GM10847 (cell line): ENCODE data around the gene CAPN5.

Experiments
- POLR2A ChIP-seq: IDR thresholded peaks from 2 replicates; pipeline ENCODE4 v1.6.1; 2011; ENCODE audit not compliant: insufficient read length; ENCODE audit errors: extremely low read depth

Gene CAPN5

DNA sequence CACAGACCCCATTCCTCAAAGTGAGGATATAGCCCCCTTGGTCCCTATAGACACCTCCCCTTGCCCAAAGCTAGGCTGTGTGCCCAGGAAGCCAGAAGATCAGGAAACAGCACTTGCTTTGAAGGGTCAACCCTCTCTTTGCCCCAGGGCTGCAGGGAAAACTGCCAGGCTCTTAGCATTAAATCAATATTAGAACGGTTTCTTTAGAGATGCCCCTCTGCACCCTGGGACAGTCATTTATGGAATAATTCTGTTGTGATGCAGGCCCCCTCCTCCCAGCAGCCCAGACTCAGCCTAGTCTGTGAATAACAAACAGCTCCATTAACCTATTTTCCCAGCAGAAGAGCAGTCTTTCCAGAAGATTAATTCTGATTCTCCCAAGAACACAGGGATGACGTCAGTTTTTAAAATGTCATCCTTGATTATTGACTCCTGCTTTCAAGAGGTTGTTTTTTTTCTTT is 11.6 kb upstream of the CAPN5 start:
- no peak for TF ChIP-seq POLR2A

DNA sequence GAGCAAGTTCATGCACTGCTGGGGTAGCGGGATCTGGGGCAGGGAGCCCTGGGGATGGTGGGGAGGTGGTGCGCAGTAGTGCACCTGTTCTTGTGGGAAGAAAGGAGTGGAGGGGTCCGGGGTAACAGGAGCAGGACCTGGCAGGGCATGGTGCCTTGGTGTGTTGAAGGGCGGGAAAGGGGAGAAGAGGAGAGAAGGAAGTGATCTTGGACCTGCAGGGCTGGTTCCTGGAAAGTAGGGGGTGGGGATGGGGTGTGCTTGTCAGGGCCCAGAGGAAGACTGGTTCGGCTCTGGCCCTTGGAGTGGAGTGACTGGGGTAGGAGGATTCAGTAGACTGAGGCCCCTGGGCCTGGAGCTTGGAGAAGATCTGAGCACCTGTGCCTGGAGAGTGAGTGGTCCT is 10.9 kb upstream of the CAPN5 start:
- TF ChIP-seq POLR2A, result no peak

DNA sequence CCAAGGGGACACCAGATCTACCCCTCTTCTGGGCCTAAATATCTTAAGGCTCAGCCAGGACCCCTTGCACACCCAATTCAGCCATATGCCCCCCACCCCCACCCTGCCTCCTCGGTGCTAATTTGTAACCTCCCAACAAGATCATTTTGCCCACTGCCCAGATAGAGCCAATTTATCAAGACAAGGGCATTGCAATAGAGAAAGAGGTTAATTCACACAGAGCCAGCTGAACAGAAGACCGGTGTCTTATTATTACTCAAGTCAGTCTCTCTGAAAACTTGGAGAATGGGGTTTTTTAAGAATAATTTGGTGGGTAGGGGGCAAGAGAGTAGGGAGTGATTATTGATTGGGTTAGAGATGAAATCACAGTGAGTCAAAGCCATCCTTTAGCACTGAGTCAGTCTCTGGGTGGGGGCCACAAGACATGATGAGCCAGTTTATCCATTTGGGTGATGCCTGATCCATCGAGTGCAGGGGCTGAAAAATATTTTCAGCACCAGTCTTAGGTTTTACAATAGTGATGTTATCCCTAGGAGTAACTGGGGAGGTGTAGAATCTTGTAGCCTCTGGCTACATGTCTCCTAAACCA is 9.9 kb upstream of the CAPN5 start:
- TF ChIP-seq POLR2A, result no peak

DNA sequence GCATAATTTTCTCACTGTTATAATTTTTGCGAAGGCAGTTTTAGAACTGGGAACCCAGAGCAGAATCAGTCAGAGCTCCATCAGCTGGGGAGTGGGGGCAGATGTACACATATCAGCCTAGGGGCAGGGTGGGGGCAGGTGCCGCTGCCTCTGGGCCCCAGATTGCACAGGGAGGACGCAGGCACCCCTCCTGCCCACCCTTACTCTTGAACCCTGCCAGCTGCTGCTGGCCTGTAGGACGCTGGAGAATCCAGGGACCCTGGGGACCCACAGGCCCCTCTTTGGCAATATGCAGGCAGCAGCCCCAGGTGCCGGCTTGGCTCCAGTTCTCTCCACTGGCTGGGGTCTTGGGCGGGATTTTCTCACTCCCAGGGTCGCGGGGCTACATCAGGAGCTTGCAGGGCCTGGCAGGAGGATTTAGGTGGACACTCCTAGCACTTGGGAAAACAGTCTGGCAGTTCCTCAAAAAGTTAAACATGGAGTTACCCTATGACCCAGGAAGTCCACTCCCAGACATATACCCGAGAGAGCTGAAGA is 8.8 kb upstream of the CAPN5 start:
- TF ChIP-seq POLR2A, result no peak

DNA sequence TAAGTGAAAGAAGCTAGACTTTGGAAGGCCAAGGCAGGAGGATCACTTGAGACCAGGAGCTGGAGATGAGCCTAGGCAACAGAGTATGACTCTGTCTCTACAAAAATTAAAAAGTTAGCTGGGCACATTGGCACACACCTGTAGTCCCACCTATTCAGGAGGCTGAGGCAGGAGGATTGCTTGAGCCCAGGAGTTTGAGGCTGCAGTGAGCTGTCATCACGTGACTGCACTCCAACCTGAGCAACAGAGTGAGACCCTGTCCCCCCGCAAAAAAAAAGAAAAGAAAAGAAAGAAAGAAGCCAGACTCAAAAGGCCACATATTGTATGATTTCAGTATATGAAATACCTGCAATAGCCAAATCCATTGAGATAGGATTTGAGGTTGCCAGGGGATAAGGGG is 7.9 kb upstream of the CAPN5 start:
- no peak for TF ChIP-seq POLR2A

DNA sequence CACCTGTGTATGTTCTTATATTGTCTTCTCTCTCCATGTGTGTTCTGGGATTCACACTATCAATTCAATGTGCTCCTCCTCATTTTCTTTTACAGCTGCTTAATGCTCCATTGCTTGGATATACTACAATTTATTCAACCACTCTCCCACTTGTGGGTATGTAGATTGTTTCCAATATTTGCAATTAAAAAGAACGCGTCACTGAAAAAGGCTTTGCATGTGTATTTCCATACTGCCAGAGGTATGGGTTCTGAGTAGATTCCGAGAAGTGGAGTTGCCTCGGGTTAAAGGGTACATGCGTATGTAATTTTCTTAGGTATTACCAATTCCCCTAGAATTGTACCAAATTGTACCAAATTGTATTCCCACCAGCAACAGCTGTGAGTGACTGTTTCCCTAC is 7.0 kb upstream of the CAPN5 start:
- no peak for TF ChIP-seq POLR2A

DNA sequence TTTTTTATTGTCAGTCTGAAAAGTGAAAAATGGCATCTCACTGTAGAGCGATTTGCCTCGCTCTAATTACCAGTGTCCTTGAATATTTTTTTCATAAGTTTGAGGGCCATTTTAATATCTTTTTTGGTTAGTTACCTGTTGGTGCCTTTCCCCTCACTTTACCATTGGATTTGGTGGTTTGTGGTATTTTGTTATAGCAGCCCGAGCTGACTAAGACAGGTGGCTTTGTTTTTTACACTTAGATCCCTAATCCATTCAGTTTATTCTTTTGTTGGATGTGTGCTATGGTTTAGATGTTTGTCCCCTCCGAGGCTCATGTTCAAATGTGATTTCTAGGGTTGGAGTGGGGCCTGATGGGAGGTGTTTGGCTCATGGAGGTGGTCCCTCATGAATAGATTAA is 6.5 kb upstream of the CAPN5 start:
- no peak for TF ChIP-seq POLR2A

DNA sequence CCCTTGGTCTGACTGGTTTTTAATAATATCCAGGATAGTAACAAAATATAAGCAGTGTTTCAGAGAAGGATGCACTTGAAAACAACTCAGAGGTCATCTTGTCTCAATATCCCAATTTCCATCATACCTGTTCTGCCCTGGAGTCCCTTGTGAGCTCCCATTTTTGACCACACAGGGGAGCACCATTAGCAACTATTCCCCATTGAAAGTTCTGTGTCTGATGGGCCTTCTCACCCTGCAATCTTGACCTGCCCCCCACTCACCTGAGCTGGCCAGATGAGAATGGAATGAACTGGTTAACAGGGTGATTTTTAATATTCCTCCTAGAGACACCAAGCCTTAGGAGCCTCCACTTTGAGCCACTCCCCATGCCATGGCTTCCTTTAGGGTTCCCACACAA is 3.8 kb upstream of the CAPN5 start:
- TF ChIP-seq POLR2A, result no peak

DNA sequence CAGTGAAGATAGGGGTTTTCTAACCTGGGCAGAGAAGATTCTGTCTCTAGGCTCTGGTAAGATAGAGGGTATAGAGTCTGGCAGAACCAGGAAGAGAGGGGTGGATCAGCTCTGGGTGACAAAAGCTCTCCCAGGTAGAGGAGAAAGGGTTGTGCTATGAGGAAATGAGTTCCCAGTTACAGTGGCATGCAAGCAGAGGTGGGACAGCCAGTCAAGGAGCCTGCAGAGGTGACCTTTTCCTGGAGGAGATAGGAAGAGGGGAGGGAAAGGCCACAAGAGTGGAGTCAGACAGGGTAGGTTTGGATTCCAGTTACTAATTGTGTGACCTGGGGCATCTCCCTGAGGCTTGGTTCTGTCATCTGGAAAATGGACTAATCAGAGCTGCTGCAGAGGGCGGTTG is 3.4 kb upstream of the CAPN5 start:
- no peak for TF ChIP-seq POLR2A

DNA sequence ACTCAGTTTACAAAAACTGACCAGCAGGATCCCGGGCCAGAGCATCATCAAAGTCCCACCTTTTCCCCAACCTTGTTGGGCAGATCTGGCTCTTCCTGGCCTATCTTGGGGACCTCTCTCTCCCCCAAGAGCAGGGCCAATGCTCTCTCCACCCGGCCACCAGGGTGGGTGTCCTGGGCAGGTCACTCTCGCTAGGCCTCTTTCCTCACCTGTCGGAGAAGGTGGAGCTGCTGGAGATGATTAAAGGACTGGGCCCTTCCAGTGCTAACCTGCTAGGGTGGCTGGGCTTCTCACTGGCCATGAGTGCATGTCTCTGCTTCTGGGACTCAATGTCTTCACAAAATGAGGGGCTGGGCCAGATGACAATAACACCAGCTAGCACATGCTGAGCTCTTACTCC is 2.9 kb upstream of the CAPN5 start:
- no peak for TF ChIP-seq POLR2A

DNA sequence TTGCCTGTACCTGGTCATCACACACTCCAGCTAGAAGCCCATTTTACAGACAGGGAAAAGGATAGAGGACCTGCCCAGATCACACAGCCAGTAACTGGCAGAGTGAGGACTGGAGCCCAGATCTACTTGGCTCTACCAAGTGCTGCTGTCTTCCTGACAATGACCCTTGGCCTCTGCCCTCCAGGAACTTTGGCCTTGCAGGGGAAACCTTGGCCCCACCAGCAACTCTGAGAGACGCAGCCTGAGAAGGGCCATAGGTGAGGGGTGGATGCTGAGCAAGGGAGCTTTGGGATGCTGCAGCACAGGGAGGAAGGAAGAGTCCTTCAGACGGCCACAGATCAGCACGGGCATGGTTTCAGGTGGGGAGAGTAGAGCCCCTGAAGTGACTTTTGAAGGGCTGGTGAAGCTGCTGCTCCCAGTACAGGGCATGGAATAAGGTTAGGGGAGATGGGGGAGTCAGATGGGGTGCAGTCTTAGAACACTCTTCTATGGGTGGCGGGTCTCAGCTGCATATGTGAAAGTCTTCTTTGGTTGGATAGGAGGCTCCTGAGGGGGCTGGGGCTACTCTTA is 2.0 kb upstream of the CAPN5 start:
- no peak for TF ChIP-seq POLR2A

DNA sequence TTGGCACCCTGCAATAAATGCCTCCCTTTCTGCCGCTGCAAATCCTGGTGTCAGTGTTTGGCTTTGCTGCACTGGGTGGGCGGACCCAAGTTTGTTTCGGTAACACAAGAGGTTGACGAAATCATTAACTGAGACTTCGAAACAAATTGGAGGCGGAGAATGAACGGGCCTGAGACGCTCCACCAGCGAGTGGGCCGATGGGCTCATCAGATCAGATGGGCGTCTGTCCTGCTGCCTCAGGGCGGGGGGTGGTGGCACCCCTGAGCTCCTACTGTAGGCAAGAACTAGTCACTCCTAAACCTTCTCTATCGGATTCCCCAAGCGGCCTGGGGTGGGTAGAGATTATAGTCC is 918 bp upstream of the CAPN5 start:
- TF ChIP-seq POLR2A, result no peak

DNA sequence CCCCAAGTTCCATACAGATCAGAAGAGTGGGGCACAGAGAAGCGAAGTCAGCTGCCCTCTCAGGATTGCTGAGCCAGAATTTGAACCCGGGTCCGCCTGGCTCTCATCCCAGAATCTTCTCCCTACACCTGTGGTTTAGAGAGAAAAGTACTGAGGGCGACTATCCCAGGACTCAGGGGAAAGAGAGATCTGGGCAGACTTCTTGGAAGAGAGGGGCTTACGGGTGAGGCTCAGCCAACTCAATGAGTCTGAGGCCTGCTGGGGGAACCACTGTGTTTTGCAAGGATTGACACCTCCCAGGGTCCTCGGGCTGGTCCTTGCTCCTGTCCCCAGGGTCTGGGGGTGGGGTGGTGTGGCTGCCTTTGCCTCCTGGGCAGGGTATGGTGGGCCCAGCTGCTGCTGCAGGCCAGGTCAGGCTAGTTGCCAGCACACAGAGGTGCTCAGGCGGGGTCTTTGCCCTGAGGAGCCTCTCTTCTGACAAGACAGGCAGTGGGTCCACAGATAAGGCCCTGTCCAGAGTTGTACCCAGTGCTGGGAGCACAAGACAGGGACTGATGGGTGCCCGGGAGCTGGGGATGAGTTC is 1.2 kb downstream of the CAPN5 start:
- TF ChIP-seq POLR2A, result no peak

DNA sequence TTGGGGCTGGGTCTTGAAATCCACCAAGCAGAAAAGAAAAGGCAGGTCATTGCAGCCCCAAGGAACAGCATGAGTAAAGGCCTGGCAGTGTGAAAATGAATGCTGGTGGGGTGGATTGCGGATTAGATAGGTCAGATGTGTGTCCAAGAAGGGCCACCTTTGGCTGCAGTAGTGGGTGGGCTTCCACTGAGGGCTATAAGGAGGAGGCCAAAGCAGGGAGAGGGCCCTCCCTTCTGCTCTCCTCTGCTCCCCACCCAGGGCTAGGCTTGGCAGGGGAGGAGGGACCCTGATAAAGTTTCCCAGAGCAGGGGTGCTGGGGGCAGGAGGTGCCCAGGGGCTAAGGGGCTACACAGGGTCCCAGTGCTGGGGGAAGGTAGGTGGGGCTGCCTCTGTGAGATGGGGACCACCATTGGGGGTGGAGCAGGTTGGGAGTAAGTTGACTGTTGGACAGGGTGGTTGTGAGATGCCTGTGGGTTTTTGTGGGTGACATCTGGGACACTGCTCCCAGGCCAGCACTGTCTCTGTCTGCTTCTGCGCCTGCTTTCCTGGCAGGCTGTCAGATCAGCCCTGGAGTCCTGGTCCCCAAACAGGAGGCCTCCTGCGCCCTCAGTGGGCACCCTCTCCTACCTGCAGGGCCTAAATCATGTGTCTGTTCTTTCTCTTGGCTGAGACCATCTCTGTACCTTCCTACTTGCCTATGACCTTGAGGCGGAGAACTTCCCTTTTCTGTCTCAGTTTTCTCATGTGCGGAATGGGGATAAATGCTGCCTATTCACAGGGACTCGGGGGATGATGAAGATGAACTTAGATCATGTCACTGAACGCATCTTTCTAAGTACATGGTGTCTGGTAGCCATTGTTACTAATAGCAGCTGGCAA is 1.9 kb downstream of the CAPN5 start:
- no peak for TF ChIP-seq POLR2A

DNA sequence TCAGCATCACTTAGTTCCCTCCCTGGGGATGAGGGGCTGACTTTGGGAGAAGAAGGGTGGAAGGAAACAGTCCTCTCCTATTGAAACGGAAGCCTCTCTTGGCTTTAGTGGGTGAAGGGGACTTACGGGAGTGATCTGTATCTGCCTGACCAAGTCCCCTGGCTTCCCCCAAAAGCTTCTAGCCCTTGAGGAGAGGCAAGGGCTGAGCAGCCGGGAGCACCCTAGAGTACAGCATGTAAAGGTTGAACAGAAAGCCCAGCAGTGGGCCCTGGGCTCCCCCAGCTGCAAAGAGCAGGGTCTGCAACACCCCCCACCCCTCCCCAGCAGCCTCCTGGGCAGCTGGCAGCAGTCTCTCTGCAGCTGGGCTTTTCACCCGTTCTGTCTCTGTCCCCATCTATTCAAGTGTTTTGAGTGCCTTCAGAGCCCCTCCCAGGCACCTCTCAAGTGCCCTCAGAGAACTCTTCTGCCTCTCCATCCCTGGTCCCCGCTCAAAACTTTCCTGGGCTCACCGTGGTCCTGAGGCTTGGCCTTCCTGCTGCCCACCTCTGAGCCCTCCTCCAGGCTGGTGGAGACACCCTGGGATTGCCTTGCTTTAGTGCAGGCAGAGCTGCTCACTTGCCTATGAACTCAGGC is 2.7 kb downstream of the CAPN5 start:
- TF ChIP-seq POLR2A, result no peak
